Naive B cell (primary cell): Measurements from ENCODE around the gene ZSWIM8. TPM values are rescaled to one million over a fixed set of nuclear protein-coding genes. Genes with fewer than 3 reads are reported as not detected.
"Not testable (repeated sequence)": the region's sequence is repeated elsewhere in the genome, so short reads cannot be mapped to it uniquely, and the experiment has no call there.

Experiments
- ATAC-seq, 2 donors: fragments of 150-1000 bp; cut with Tn5 transposase; 2 replicates each; pipeline ENCODE4 v1.10.0; 2021; ENCODE audit warnings: low read depth in 2 of 2, mild to moderate bottlenecking in 2 of 2, moderate library complexity in 2 of 2
- DNase-seq: peaks from one replicate; pipeline ENCODE4 v3.0.0; 2022
- H3K27ac Mint-ChIP-seq, 6 donors: one replicate each; pipeline ENCODE4 v1.8.0; 2020 to 2022; ENCODE audit warnings: mild to moderate bottlenecking in 6 of 6, mixed read lengths in 6 of 6, moderate library complexity in 5 of 6, inconsistent platforms in 2 of 6
- H3K27me3 Mint-ChIP-seq, 3 donors: one replicate each; pipeline ENCODE4 v1.8.0; 2021 to 2022; ENCODE audit warnings: mixed read lengths in 3 of 3, mild to moderate bottlenecking in 1 of 3
- H3K36me3 Mint-ChIP-seq, 2 donors: one replicate each; pipeline ENCODE4 v1.8.0; 2020 to 2022; ENCODE audit warnings: mixed read lengths in 2 of 2, inconsistent platforms in 1 of 2, mild to moderate bottlenecking in 1 of 2
- H3K4me1 Mint-ChIP-seq, 3 donors: one replicate each; pipeline ENCODE4 v1.8.0; 2020 to 2022; ENCODE audit warnings: mixed read lengths in 3 of 3, inconsistent platforms in 1 of 3, mild to moderate bottlenecking in 1 of 3, moderate library complexity in 1 of 3
- H3K4me3 Mint-ChIP-seq, 8 donors: one replicate each; pipeline ENCODE4 v1.8.0; 2020 to 2022; ENCODE audit warnings: mild to moderate bottlenecking in 8 of 8, mixed read lengths in 8 of 8, moderate library complexity in 8 of 8, inconsistent platforms in 2 of 8
- H3K9me3 Mint-ChIP-seq, 7 donors: one replicate each; pipeline ENCODE4 v1.8.0; 2020 to 2022; ENCODE audit warnings: mixed read lengths in 7 of 7, mild to moderate bottlenecking in 5 of 7, inconsistent platforms in 2 of 7, moderate library complexity in 1 of 7
- polyA plus RNA-seq, 6 donors: library from polyadenylated mRNA; unstranded; fragments of 300-500 nt; fragmentation: Illumina TruSeq; gene quantifications; one replicate each; pipeline ENCODE4 v1.2.3, GENCODE V29; 2021; ENCODE audit warnings: low read depth in 6 of 6

ZSWIM8 gene
- polyA plus RNA-seq, 6 donors from 2014 or later = 4.3 to 21.7 (median 15.8) TPM

GRCh38 chr10:73790886-73791625, 5.7 kb downstream of the ZSWIM8 start:
- Mint-ChIP-seq H3K4me1 (peaks cover 6 to 14% (median 12%) of the 10 kb centered on the region in 3 donors), H3K27me3 (no peaks in the 10 kb centered on the region), H3K4me3 (peak overlapping the region in 1 of 8 donors; percentile 41), H3K9me3 (no peaks in the 10 kb centered on the region), H3K36me3 (peaks cover 0 to 28% of the 10 kb centered on the region in 2 donors), H3K27ac (peak overlapping the region in 1 of 6 donors; percentile 42)
- no peak for ATAC-seq
- no peak for DNase-seq

GRCh38 chr10:73791871-73792400, 6.5 kb downstream of the ZSWIM8 start:
- ATAC-seq (no peak), DNase-seq (no peak)
- H3K4me1 Mint-ChIP-seq = peaks cover 0 to 6% (median 6%) of the 10 kb centered on the region in 3 donors
- H3K27ac Mint-ChIP-seq = no peak overlapping the region
- no peaks in the 10 kb centered on the region for H3K9me3 Mint-ChIP-seq
- H3K27me3 Mint-ChIP-seq = no peaks in the 10 kb centered on the region
- H3K36me3 Mint-ChIP-seq = peaks cover 0 to 28% of the 10 kb centered on the region in 2 donors
- H3K4me3 Mint-ChIP-seq = no peak overlapping the region

GRCh38 chr10:73793456-73793855, 8.1 kb downstream of the ZSWIM8 start:
- Mint-ChIP-seq H3K27me3 (no peaks in the 10 kb centered on the region), H3K4me3 (no peak overlapping the region), H3K36me3 (peaks cover 0 to 28% of the 10 kb centered on the region in 2 donors), H3K4me1 (peaks cover 0 to 6% (median 5%) of the 10 kb centered on the region in 3 donors), H3K9me3 (no peaks in the 10 kb centered on the region), H3K27ac (peak overlapping the region in 3 of 6 donors; percentile 24 to 87 (median 62))
- DNase-seq = no peak
- ATAC-seq = no peak

- ATAC-seq, DNase-seq, H3K4me3 Mint-ChIP-seq, H3K4me1 Mint-ChIP-seq, H3K27me3 Mint-ChIP-seq, H3K9me3 Mint-ChIP-seq: not testable (repeated sequence)
- Mint-ChIP-seq H3K27ac (peak overlapping the region in 1 of 6 donors; percentile 32), H3K36me3 (peaks cover 0 to 16% of the 10 kb centered on the region in 2 donors)
Measured at GRCh38 chr10:73795491-73795890, 10.1 kb downstream of the ZSWIM8 start.

DNA sequence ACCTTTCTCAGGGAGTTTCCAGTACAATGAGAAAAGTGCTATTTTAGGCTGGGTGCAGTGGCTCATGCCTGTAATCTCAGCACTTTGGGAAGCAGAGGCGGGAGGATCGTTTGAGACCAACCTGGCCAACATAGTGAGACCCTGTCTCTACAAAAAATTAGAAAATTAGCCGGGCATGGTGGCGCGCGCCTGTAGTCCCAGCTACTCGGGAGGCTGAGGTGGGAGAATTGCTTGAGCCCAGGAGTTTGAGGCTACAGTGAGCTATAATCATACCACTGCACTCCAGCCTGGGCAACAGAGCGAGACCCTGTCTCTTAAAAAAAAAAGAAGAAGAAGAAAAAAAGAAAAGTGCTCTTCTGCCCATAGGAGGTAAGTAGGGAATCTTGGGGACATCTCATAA, 10.6 kb downstream of the ZSWIM8 start:
- DNase-seq, H3K4me3 Mint-ChIP-seq, H3K9me3 Mint-ChIP-seq, ATAC-seq, H3K27me3 Mint-ChIP-seq, H3K4me1 Mint-ChIP-seq: not testable (repeated sequence)
- Mint-ChIP-seq H3K36me3 (peaks cover 0 to 12% of the 10 kb centered on the region in 2 donors), H3K27ac (peak overlapping the region in 3 of 6 donors; percentile 27 to 55 (median 44))

- peaks cover 0 to 10% (median 3%) of the 10 kb centered on the region in 3 donors for H3K4me1 Mint-ChIP-seq
- no peak for DNase-seq
- peak overlapping the region in 1 of 8 donors; percentile 77 for H3K4me3 Mint-ChIP-seq
- peak overlapping the region in 2 of 6 donors; percentile 55 to 63 for H3K27ac Mint-ChIP-seq
- no peaks in the 10 kb centered on the region for H3K27me3 Mint-ChIP-seq
- no peak for ATAC-seq
- no peaks in the 10 kb centered on the region for H3K9me3 Mint-ChIP-seq
- H3K36me3 Mint-ChIP-seq = peaks cover 0 to 7% of the 10 kb centered on the region in 2 donors
Measured at GRCh38 chr10:73796766-73797165, 11.4 kb downstream of the ZSWIM8 start.

GRCh38 chr10:73797324-73798025, 12.1 kb downstream of the ZSWIM8 start:
- Mint-ChIP-seq H3K27me3 (no peaks in the 10 kb centered on the region), H3K9me3 (no peaks in the 10 kb centered on the region), H3K36me3 (peaks cover 0 to 7% of the 10 kb centered on the region in 2 donors), H3K4me3 (no peak overlapping the region), H3K4me1 (peaks cover 0 to 10% (median 3%) of the 10 kb centered on the region in 3 donors), H3K27ac (peak overlapping the region in 3 of 6 donors; percentile 32 to 80 (median 62))
- no peak for DNase-seq
- ATAC-seq = no peak

DNA sequence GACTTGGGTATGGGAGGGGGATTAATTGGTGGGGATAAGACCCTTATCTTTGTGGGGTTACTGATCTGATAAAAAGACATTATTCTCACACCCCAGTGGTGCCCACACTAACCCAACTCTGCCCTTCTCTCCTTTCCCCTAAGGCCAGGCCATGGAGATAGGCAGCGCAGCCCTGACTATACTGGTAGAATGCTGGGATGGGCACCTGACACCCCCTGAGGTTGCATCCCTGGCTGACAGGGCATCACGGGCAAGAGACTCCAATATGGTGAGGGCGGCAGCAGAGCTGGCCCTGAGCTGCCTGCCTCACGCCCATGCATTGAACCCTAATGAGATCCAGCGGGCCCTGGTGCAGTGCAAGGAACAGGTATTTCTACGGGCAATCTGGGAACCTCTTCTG, 12.7 kb downstream of the ZSWIM8 start:
- no peak for ATAC-seq
- Mint-ChIP-seq H3K4me1 (peaks cover 3 to 10% (median 3%) of the 10 kb centered on the region in 3 donors), H3K4me3 (peak overlapping the region in 1 of 8 donors; percentile 47), H3K36me3 (peaks cover 0 to 10% of the 10 kb centered on the region in 2 donors), H3K9me3 (no peaks in the 10 kb centered on the region), H3K27me3 (no peaks in the 10 kb centered on the region), H3K27ac (peak overlapping the region in 3 of 6 donors; percentile 32 to 80 (median 66))
- no peak for DNase-seq

GRCh38 chr10:73798927-73799560, 13.6 kb downstream of the ZSWIM8 start:
- Mint-ChIP-seq H3K4me1 (peaks cover 10 to 19% (median 13%) of the 10 kb centered on the region in 3 donors), H3K36me3 (peaks cover 7 to 16% of the 10 kb centered on the region in 2 donors), H3K4me3 (peak overlapping the region in 1 of 8 donors; percentile 29), H3K27ac (peak overlapping the region in 3 of 6 donors; percentile 42 to 81 (median 60)), H3K27me3 (no peaks in the 10 kb centered on the region), H3K9me3 (no peaks in the 10 kb centered on the region)
- ATAC-seq (peak in 1 of 2 donors; percentile 14), DNase-seq (no peak)

DNA sequence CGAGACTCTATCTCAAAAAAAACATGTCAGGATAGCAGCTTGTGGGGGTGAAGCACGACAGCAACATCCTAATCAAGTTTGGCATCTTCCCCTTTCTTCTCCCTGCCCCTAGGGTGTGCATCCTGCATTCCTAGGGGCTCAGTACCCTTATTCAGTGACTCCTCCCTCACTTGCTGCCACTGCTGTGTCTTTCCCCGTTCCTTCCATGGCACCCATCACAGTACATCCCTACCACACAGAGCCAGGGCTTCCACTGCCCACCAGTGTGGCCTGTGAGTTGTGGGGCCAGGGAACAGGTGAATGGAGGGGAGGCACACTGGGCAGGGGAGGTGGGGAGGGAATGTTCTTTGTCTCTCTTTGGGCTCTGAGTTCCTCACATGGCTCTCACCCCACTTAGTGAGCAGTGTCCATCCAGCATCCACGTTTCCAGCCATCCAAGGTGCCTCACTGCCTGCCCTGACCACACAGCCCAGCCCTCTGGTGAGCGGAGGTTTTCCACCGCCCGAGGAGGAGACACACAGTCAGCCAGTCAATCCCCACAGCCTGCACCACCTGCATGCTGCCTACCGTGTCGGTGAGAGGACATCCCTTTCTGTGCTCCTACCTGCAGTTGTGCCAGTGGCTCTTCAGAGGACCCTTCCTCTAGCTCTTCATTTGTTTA, 14.6 kb downstream of the ZSWIM8 start:
- H3K4me3 Mint-ChIP-seq = no peak overlapping the region

GRCh38 chr10:73800560-73801252, 15.3 kb downstream of the ZSWIM8 start:
- no peaks in the 10 kb centered on the region for H3K9me3 Mint-ChIP-seq
- H3K4me1 Mint-ChIP-seq = peaks cover 10 to 22% (median 21%) of the 10 kb centered on the region in 3 donors
- ATAC-seq = no peak
- H3K27me3 Mint-ChIP-seq = no peaks in the 10 kb centered on the region
- H3K36me3 Mint-ChIP-seq = peaks cover 7 to 19% of the 10 kb centered on the region in 2 donors
- H3K4me3 Mint-ChIP-seq = no peak overlapping the region
- no peak for DNase-seq
- H3K27ac Mint-ChIP-seq = peak overlapping the region in 1 of 6 donors; percentile 92

More for the DNA sequence above, 14.6 kb downstream of the ZSWIM8 start:
- H3K9me3 Mint-ChIP-seq = no peaks in the 10 kb centered on the region
- no peak for DNase-seq
- no peaks in the 10 kb centered on the region for H3K27me3 Mint-ChIP-seq
- H3K4me1 Mint-ChIP-seq = peaks cover 10 to 22% (median 17%) of the 10 kb centered on the region in 3 donors
- peaks cover 7 to 16% of the 10 kb centered on the region in 2 donors for H3K36me3 Mint-ChIP-seq
- peak in 1 of 2 donors; percentile 11 for ATAC-seq
- H3K27ac Mint-ChIP-seq = peak overlapping the region in 3 of 6 donors; percentile 31 to 92 (median 81)

DNA sequence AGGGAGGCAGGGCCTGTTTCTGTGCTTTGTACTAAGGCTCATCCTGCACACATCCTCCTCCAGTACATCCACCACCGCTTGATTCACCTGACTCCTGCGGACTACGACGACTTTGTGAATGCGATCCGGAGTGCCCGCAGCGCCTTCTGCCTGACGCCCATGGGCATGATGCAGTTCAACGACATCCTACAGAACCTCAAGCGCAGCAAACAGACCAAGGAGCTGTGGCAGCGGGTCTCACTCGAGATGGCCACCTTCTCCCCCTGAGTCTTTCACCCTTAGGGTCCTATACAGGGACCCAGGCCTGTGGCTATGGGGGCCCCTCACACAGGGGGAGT, 15.8 kb downstream of the ZSWIM8 start:
- Mint-ChIP-seq H3K36me3 (peaks cover 7 to 24% of the 10 kb centered on the region in 2 donors), H3K9me3 (no peaks in the 10 kb centered on the region), H3K4me1 (peaks cover 11 to 26% (median 24%) of the 10 kb centered on the region in 3 donors), H3K27ac (no peak overlapping the region), H3K4me3 (no peak overlapping the region), H3K27me3 (no peaks in the 10 kb centered on the region)
- DNase-seq = no peak
- ATAC-seq = no peak
